ENCODE results near the gene SMYD4. TPM values are rescaled to one million over a fixed set of nuclear protein-coding genes. Genes with fewer than 3 reads are reported as not detected.

Gene SMYD4
- total and polyA plus RNA-seq, 9 of the 15 experiments (the other 6 are each of a cell fraction or from before 2014, with no cell fraction given): 1.3 to 10.2 (median 6.7) TPM

- no peak for TF ChIP-seq E2F1 (CRISPR knock-in tag; IDR thresholded peaks at IDR 0.05)
- TF ChIP-seq, protein P1, sequence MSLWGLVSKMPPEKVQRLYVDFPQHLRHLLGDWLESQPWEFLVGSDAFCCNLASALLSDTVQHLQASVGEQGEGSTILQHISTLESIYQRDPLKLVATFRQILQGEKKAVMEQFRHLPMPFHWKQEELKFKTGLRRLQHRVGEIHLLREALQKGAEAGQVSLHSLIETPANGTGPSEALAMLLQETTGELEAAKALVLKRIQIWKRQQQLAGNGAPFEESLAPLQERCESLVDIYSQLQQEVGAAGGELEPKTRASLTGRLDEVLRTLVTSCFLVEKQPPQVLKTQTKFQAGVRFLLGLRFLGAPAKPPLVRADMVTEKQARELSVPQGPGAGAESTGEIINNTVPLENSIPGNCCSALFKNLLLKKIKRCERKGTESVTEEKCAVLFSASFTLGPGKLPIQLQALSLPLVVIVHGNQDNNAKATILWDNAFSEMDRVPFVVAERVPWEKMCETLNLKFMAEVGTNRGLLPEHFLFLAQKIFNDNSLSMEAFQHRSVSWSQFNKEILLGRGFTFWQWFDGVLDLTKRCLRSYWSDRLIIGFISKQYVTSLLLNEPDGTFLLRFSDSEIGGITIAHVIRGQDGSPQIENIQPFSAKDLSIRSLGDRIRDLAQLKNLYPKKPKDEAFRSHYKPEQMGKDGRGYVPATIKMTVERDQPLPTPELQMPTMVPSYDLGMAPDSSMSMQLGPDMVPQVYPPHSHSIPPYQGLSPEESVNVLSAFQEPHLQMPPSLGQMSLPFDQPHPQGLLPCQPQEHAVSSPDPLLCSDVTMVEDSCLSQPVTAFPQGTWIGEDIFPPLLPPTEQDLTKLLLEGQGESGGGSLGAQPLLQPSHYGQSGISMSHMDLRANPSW (CRISPR knock-in tag; IDR thresholded peaks at IDR 0.05): no peak
- TF ChIP-seq USF2 (CRISPR knock-in tag; IDR thresholded peaks at IDR 0.05): peak; percentile 91
- TF ChIP-seq MNT (conservative IDR thresholded peaks at IDR 0.05): peak; percentile 23 to 50; a peak in 2 of 4 replicates
- TF ChIP-seq TAF1 (IDR thresholded peaks at IDR 0.05; ENCODE audit: control insufficient read depth, extremely low read depth, insufficient read depth, low read length, severe bottlenecking): peak; percentile 47
- TF ChIP-seq U2AF1 (optimal IDR thresholded peaks at IDR 0.05; ENCODE audit: low read depth, low read length): no peak
- TF ChIP-seq CHD4 (IDR thresholded peaks at IDR 0.05; ENCODE audit: insufficient read depth, insufficient replicate concordance, low read depth, low read length, poor library complexity, severe bottlenecking): no peak
- no peak for TF ChIP-seq SETDB1 (IDR thresholded peaks at IDR 0.05; ENCODE audit: low read length)
- TF ChIP-seq NKRF (IDR thresholded peaks at IDR 0.05; ENCODE audit: borderline replicate concordance): no peak
- no peak for TF ChIP-seq MEF2A (IDR thresholded peaks at IDR 0.05; ENCODE audit: control insufficient read depth, low read depth, low read length)
- TF ChIP-seq CREB1 (IDR thresholded peaks at IDR 0.05): peak; percentile 67; the same call in 1 of the 2 replicates
- TF ChIP-seq CREB1 (CRISPR knock-in tag; IDR thresholded peaks at IDR 0.05): no peak; the same call in 1 of the 2 replicates
- no peak for TF ChIP-seq MCM7 (IDR thresholded peaks at IDR 0.05)
- TF ChIP-seq NCOA4 (IDR thresholded peaks at IDR 0.05; ENCODE audit: partially characterized antibody): no peak
- TF ChIP-seq MAFK (IDR thresholded peaks at IDR 0.05; ENCODE audit: low read length): no peak
- TF ChIP-seq RBM17 (IDR thresholded peaks at IDR 0.05; ENCODE audit: borderline replicate concordance, low read depth, low read length): no peak
- TF ChIP-seq GATAD2A (IDR thresholded peaks at IDR 0.05): no peak
- no peak for TF ChIP-seq ZNF282 (CRISPR knock-in tag; IDR thresholded peaks at IDR 0.05)
- TF ChIP-seq SAFB (IDR thresholded peaks at IDR 0.05; ENCODE audit: borderline replicate concordance, low read depth, low read length): no peak
- no peak for TF ChIP-seq HEY1 (CRISPR knock-in tag; IDR thresholded peaks at IDR 0.05; ENCODE audit: borderline replicate concordance)
Observed at GRCh38 chr17:1829592-1830257, at the start of gene SMYD4, which contains the start of gene RPA1 (continued).

All from K562 (cell line).